ENCODE results near the gene HIGD2B. TPM values are rescaled to one million over a fixed set of nuclear protein-coding genes. Genes with fewer than 3 reads are reported as not detected.

The HIGD2B gene
- total and polyA plus RNA-seq, 9 of the 15 experiments (the other 6 are each of a cell fraction or from before 2014, with no cell fraction given): 0.04 to 0.18 (median 0.14) TPM; not detected in 6

- no peak for TF ChIP-seq ZNF551 (CRISPR knock-in tag; IDR thresholded peaks at IDR 0.05)
- no peak for TF ChIP-seq MIER1 (IDR thresholded peaks at IDR 0.05; ENCODE audit: low read depth)
- no peak for TF ChIP-seq POLR3G (IDR thresholded peaks at IDR 0.05; ENCODE audit: extremely low read depth, insufficient read length, insufficient replicate concordance)
- TF ChIP-seq WHSC1 (IDR thresholded peaks at IDR 0.05; ENCODE audit: low read length): no peak
- no peak for TF ChIP-seq ZNF134 (CRISPR knock-in tag; conservative IDR thresholded peaks at IDR 0.05)
- no peak for TF ChIP-seq ZC3H8 (IDR thresholded peaks at IDR 0.05)
- no peak for TF ChIP-seq HNRNPK (IDR thresholded peaks at IDR 0.05; ENCODE audit: low read depth, low read length, poor library complexity, severe bottlenecking)
- no peak for TF ChIP-seq HMG20B (CRISPR knock-in tag; IDR thresholded peaks at IDR 0.05)
- TF ChIP-seq ELK1 (CRISPR knock-in tag; IDR thresholded peaks at IDR 0.05): no peak
- no peak for TF ChIP-seq ZNF23 (CRISPR knock-in tag; IDR thresholded peaks at IDR 0.05)
- TF ChIP-seq CHD1 (IDR thresholded peaks at IDR 0.05; ENCODE audit: low read length): no peak
- TF ChIP-seq PCBP2 (IDR thresholded peaks at IDR 0.05; ENCODE audit: low read depth, low read length, poor library complexity, severe bottlenecking): no peak
- TF ChIP-seq TCF7L2 (IDR thresholded peaks at IDR 0.05; ENCODE audit: low read depth, low read length): no peak
- no peak for TF ChIP-seq MCM7 (IDR thresholded peaks at IDR 0.05)
- no peak for TF ChIP-seq ETS2 (tag; IDR thresholded peaks at IDR 0.05; ENCODE audit: borderline replicate concordance, poor library complexity, severe bottlenecking)
- no peak for TF ChIP-seq ZBTB26 (CRISPR knock-in tag; IDR thresholded peaks at IDR 0.05)
- in situ Hi-C loops (cut with MboI) (no loop called here), intact Hi-C loops (cut with micrococcal nuclease) (no loop called here)
- ChIA-PET CTCF (ENCODE audit: low intra/inter-chr PET ratio) (no interaction called here), POLR2A (interaction anchor here (0.9 to 1.1 kb wide), 2 partner anchors 8 to 33 kb away, joined by 3 to 4 read pairs; no protein-coding TSS in a partner anchor)
- no peak overlapping the region for H3K27ac ChIP-seq (ENCODE audit: extremely low read depth, low read depth, low read length)
- H3K27me3 ChIP-seq (ENCODE audit: control insufficient read depth in 2 of 2, insufficient read depth in 2 of 2, low read length in 2 of 2): no peaks in the 10 kb centered on the region
- peaks cover 0 to 3% of the 10 kb centered on the region in 2 experiments; a peak in 3 of 5 replicates for H3K4me1 ChIP-seq (replicated peaks in 1 of 2; ENCODE audit: control insufficient read depth in 2 of 2, insufficient read depth in 2 of 2, low read length in 2 of 2)
- peaks cover 72% of the 10 kb centered on the region for H3K36me3 ChIP-seq (ENCODE audit: control insufficient read depth, insufficient read depth, low read length)
- H3K9me1 ChIP-seq (ENCODE audit: control insufficient read depth, insufficient read depth, low read length): no peaks in the 10 kb centered on the region
- H3K79me2 ChIP-seq (ENCODE audit: control insufficient read depth, insufficient read depth, low read length): no peaks in the 10 kb centered on the region
- H2AFZ ChIP-seq (ENCODE audit: low read depth, low read length): no peak overlapping the region
- no TSS peak for BruUV-seq (replicated peaks)
- H3K4me3 ChIP-seq: no peak overlapping the region
- H3K9me3 ChIP-seq (replicated peaks; ENCODE audit: control insufficient read depth, insufficient read depth, low read depth, low read length): no peaks in the 10 kb centered on the region
- FAIRE-seq: no peak
- WGBS (ENCODE audit: insufficient coverage, low coverage, missing lambda C conversion rate): 88% methylated on average over 2 of the region's 2 CpGs
- H3K9ac ChIP-seq (ENCODE audit: insufficient read depth in 1 of 2, low read depth in 2 of 2, low read length in 2 of 2): no peak overlapping the region
- ATAC-seq: no peak
- H4K20me1 ChIP-seq (replicated peaks; ENCODE audit: control insufficient read depth, insufficient read depth, low read length): no peaks in the 10 kb centered on the region
- no peak overlapping the region for H3K4me2 ChIP-seq (ENCODE audit: insufficient read depth, low read length)
- DNase-seq (ENCODE audit: extremely low read depth in 1 of 4, low spot score in 3 of 4): no peak
These were observed 49.1 kb upstream of the HIGD2B start for GRCh38 chr15:72735111-72735510.

Data from K562 (cell line).